Non-pigmented ciliary epithelial cell (primary cell): ENCODE measurements around the gene XPO6.

Experiments used
- DNase-seq: peaks from one replicate; pipeline ENCODE4 v3.0.0-alpha.2; 2010; ENCODE audit warnings: low read depth

Gene XPO6

GRCh38 chr16:28184625-28185024, 27.1 kb downstream of the XPO6 start:
- DNase-seq = no peak

GRCh38 chr16:28183930-28184329, 27.8 kb downstream of the XPO6 start:
- no peak for DNase-seq

DNA sequence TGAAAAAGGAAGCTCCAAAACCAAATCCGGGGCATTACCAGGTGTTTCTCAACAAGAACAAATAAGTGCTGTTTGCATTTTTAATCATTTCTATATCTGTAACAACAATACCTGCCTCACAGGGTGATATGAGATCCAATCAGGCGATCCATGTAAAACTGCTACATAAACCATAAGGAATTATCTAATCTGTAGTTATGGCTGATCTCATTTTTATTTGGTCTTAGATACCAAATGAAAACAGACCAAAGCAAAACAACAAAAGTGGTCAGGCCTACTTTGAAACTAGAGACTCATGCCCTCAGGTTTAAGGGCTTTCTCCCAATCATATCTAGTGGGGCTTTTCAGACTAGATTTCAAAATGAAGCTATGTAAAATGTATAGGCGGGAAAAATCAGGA, 28.3 kb downstream of the XPO6 start:
- DNase-seq = no peak

DNA sequence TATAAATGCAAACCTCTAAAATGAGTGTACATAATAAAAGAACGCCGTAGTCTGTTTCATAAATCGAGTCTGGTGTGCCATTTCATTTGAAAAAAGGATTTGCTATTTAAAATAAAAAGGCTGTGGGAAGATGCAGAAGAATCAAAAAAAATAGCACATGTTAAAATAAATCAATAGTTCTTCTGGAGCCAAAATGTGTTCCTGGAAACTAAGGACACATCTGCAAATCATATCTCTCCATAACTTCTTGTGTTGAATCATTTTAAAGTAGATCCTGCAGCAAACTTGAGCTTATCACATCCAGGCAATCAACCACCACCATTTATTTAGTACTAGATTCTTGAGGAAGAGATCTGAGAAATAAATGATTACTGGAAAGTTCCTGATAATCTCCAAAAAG, 29.0 kb downstream of the XPO6 start:
- no peak for DNase-seq

- no peak for DNase-seq
Observed at GRCh38 chr16:28182183-28182582, 29.6 kb downstream of the XPO6 start.

- DNase-seq = peak; percentile 85
Observed at GRCh38 chr16:28181515-28181914, 30.2 kb downstream of the XPO6 start.

DNA sequence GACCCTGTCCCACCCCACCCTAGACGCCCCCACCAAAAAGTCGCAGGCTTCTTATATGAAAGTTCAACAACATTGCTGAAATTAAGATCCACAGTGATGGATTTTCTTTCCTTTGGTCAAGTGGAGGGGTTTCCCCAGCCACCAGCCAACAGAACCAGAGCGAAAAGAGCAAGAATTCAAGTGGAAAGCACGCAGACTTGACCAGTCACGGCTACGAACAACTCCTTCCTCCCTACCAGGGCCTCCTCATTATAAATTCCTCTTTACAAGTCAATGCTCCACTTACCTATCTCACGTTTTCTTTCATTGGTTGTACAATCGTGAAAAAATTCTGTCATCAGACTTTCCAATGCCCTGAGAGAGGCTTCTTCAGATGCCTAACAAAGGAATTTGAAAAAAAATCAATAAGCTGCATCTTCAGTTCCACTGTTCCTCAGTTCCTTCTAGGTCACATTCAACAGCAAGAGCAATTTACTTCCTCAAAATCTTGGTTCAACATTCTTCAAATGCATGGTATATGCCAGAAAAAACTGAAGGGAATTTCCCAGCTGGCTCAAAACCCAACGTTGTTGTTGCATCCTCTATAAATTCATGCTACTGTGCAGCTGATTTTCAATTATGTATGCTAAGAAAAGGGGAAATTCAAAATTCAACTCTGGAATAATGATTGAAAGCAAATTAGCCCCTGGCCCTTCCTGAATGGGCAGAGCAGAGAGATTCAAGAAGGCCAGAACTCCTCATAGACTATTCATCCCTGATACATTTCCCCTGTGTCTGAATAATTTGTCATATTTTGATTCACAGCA, 30.9 kb downstream of the XPO6 start:
- no peak for DNase-seq

DNA sequence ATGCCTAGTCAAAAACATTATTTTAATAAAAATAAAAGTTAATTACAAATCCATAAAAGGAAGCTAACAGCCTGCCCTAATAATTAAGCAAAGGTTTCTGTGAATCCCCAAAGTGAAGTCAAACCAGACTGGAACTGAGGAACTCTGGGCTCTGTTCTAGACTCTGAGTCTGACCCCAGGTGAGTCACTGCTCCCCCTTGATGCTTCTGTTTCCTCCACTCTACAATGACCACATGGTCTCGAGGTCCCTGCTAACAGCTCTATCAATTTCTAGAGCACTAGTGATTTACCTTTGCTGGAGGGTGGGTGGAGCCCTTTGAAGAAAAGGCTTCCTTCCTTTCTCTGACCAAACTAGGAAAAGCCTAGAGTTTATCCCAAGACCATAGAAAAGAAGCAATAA, 32.4 kb downstream of the XPO6 start:
- no peak for DNase-seq

DNA sequence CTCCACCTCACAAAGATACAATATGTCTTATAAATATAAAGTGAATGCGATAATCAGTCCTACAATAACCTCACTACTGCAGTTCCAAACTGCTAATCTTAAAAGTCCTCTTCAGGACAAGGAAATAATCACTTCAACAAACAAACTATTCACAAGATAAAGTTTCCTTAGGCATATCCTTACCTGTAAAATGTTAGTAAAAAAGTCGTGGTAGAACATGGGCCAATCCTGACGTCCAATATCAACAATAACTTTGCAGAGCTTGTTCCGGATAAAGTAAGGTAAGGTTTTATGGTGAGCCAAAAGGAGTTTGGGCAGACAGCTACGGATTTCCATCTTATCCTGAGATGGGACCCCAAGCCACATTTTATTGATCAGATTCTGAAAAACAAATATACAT, 36.0 kb downstream of the XPO6 start:
- no peak for DNase-seq

DNA sequence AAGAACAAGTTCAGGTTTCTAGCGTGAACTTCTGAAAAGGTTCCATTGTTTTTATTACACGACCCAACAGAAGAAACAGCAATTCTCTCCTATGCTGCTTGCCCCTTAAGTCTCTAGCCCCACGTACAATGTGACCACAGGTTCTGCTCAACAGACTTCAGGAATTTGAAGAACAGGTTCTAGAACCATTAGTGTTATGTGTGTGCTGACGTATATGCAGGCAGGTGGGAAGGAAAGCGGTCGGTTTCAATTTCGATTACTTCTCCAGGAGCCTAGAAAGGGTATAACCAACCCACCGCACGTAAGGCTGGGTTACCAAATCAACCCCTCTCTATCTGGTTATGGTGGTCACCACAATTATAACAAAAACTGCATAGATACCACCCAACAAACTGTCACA, 39.4 kb downstream of the XPO6 start:
- no peak for DNase-seq

- no peak for DNase-seq
Observed at GRCh38 chr16:28171816-28172215, 39.9 kb downstream of the XPO6 start.

GRCh38 chr16:28168991-28169554, 42.7 kb downstream of the XPO6 start:
- no peak for DNase-seq

DNA sequence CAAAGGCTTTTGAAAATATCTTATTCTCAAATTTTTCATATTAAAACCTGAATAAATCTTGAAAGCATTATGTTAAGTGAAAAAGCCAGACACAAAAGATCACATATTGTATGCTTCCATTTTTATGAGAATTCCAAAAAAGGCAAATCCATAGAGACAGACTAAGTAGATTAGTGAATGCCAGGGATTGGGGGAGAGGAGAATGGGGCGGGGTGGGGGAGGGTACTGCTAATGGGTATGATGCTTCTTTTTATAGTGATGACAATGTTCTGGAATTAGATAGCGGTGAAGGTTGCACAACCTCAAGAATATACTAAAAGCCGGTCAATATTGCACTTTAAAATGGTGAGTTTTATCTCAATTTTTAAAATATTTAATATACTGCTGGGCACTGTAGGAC, 44.0 kb downstream of the XPO6 start:
- no peak for DNase-seq

GRCh38 chr16:28167221-28167620, 44.5 kb downstream of the XPO6 start:
- DNase-seq = no peak

DNA sequence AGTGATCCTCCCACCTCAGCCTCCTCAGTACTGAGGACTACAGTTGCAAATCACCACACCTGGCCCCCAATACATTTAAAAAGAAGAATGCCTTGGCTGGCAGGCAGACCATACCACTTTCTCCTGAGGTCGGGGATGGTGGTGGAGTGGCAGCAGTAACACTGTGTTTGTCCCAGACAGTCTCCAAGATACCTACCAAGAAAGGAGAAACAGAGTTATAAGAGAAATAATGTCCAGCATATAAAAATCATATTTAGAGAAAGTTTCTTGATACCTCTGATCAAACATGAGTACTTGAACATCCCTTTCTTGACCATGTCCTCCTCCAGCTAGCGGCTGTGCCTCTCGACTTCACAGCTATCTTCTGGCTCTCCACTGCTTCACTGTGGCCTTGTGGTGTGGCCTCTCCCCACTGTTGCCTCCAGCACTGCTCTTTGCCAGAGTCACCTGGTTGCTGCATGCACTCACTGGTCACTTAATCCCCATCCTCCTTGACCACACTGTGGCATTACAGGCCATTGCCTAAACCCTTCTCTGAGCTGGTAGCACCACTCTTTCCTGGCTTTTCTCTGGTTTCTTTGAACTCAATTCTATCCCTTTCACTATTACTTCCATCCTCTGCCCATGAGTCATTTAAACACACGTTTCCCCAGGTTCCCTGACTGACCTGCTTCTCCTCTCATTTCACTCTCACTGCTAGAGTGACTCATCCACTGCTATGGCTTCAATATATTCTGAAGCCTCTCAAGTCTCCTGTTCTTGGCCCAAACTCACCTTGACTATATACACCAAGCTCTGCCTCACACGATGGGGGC, 45.2 kb downstream of the XPO6 start:
- DNase-seq = no peak

DNA sequence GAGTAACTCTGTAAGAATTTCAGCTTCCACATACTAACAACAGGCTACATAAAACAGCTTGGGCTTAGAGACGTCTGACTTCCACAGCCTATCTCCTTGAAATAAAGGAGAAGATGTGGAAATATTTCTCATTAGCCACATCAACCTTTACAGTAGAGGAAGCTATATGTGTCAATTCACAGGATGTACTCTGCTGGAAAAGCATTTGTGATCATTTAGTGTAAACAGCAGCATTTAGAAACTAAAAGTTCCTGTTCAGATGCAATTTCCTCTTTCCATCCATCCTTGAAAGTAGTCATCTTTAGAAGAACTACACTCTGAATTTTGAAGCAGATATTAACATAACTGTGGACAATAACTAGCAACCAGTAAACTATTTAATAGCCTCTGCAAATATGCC, 46.2 kb downstream of the XPO6 start:
- no peak for DNase-seq

GRCh38 chr16:28164140-28164539, 47.6 kb downstream of the XPO6 start:
- no peak for DNase-seq

- no peak for DNase-seq
Observed at GRCh38 chr16:28163699-28164098, 48.1 kb downstream of the XPO6 start.

DNA sequence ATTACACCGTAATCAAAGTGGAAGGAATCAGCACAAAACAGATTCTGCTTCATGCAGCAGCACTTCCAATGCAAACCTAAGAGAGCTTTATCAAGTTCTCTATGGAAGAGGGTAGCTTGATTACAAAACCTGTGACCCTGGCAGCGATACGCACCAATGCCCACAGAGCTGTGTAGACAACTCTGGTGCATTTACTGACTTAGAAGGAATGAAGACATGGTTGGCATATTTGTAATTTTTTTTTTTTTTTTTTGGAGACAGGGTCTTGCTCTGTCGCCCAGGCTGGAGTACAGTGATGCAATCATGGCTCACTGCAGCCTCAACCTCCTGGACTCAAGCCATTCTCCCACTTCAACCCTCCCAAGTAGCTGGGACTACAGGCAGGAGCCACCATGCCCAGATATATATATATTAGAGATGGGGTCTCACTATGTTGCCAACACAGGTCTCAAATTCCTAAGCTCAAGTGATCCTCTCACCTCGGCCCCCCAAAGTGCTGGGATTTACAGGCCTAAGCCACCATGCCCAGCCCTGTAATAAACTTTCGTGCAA, 49.4 kb downstream of the XPO6 start:
- DNase-seq = no peak

GRCh38 chr16:28161626-28162025, 50.1 kb downstream of the XPO6 start:
- no peak for DNase-seq

DNA sequence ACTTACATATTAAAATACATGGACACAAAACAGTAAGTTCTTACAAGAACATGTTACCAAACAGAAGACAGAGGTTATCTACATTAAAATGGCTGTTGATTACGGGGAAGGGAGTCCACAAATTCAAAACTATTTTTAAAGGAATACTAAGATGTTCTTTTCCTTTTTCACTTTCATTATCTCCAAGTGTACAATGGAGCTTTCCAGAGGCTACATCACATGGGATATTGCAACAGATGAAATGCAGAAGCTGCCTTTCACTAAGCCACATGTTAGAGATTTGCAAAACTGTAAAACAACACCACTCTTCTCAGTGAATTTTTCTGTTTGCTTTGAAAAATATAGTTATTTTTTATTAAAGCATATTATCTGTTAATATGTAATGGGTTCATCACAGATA, 53.6 kb downstream of the XPO6 start:
- no peak for DNase-seq

DNA sequence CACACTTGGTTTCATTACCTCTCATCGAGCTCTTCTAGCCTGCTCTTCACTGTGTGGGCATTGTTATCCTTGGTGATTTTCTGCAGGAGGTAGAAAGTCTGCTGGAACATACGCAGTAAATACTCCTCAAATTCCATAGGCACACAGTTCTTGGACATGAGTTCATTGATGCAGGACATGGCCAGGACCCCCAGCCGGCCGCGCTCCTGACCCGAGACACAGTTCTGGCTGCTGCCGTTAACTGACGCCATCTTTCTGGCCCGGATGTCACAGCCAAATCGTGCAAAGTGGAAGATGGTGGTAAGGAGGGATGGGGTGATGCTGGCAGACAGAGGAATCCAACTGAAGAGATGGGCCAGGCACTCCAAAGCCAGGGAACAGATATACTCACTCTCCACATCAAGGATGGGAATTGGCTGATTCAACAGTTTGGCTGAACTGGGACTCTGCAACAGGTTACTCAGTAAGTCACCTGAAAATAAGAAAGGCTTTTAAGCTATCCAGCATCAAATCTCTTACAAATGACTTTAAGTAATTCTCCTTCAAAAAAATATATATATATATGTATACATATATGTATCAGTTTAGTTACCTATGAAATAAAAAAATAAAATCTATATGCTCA, 55.6 kb downstream of the XPO6 start:
- no peak for DNase-seq
